ENCODE measurements around the gene RANBP10. TPM values are rescaled to one million over a fixed set of nuclear protein-coding genes. Genes with fewer than 3 reads are reported as not detected.
A peak's percentile ranks its signal among the peaks of the same experiment; 100 is the strongest.

The RANBP10 gene
- 3.5 and 4.2 TPM in 2 replicates for total RNA-seq (2012; rRNA removed)

- Histone ChIP-seq H3K4me3 (ENCODE audit: low read length) (peak within 1 kb of the TSS; percentile 84), H3K4me2 (ENCODE audit: low read length) (peak within 1 kb of the TSS; percentile 99), H3K36me3 (ENCODE audit: insufficient read depth, low read length) (peaks cover 4% of the 10 kb centered on the region), H3K27me3 (ENCODE audit: control insufficient read depth, insufficient read depth, low read length) (no peaks in the 10 kb centered on the region), H3K9me3 (replicated peaks; ENCODE audit: low read length) (no peaks in the 10 kb centered on the region), H3K9ac (ENCODE audit: low read depth, low read length) (peak within 1 kb of the TSS; percentile 90), H3K4me1 (ENCODE audit: control insufficient read depth, insufficient read depth, low read length) (peaks cover 15% of the 10 kb centered on the region)
These were observed at the start of gene RANBP10, which contains the start of gene TSNAXIP1 for GRCh38 chr16:67806428-67807147. RANBP10 (minus strand) TSS chr16:67806560; CDS start chr16:67806536, 24 bp downstream. TSNAXIP1 (plus strand) TSS chr16:67806889; CDS start chr16:67807150, 261 bp downstream.

- Histone ChIP-seq H3K4me1 (ENCODE audit: control insufficient read depth, insufficient read depth, low read length) (peaks cover 39% of the 10 kb centered on the region), H3K9me3 (replicated peaks; ENCODE audit: low read length) (no peaks in the 10 kb centered on the region), H3K27me3 (ENCODE audit: control insufficient read depth, insufficient read depth, low read length) (no peaks in the 10 kb centered on the region), H3K36me3 (ENCODE audit: insufficient read depth, low read length) (peaks cover 7% of the 10 kb centered on the region), H3K4me2 (ENCODE audit: low read length) (no peak overlapping the region), H3K9ac (ENCODE audit: low read depth, low read length) (no peak overlapping the region), H3K4me3 (ENCODE audit: low read length) (no peak overlapping the region)
These were observed 49.4 kb upstream of the RANBP10 start for GRCh38 chr16:67855789-67856188.

GRCh38 chr16:67853670-67854069 lies 47.3 kb upstream of the RANBP10 start:
- H3K9ac ChIP-seq (ENCODE audit: low read depth, low read length): no peak overlapping the region
- no peak overlapping the region for H3K4me3 ChIP-seq (ENCODE audit: low read length)
- no peaks in the 10 kb centered on the region for H3K27me3 ChIP-seq (ENCODE audit: control insufficient read depth, insufficient read depth, low read length)
- peaks cover 8% of the 10 kb centered on the region for H3K36me3 ChIP-seq (ENCODE audit: insufficient read depth, low read length)
- no peaks in the 10 kb centered on the region for H3K9me3 ChIP-seq (replicated peaks; ENCODE audit: low read length)
- H3K4me2 ChIP-seq (ENCODE audit: low read length): no peak overlapping the region
- H3K4me1 ChIP-seq (ENCODE audit: control insufficient read depth, insufficient read depth, low read length): peaks cover 30% of the 10 kb centered on the region

GRCh38 chr16:67848118-67848517 lies 41.8 kb upstream of the RANBP10 start:
- Histone ChIP-seq H3K4me1 (ENCODE audit: control insufficient read depth, insufficient read depth, low read length) (peaks cover 39% of the 10 kb centered on the region), H3K27me3 (ENCODE audit: control insufficient read depth, insufficient read depth, low read length) (no peaks in the 10 kb centered on the region), H3K9ac (ENCODE audit: low read depth, low read length) (peak overlapping the region; percentile 99), H3K4me2 (ENCODE audit: low read length) (peak overlapping the region; percentile 93), H3K4me3 (ENCODE audit: low read length) (peak overlapping the region; percentile 88), H3K9me3 (replicated peaks; ENCODE audit: low read length) (no peaks in the 10 kb centered on the region), H3K36me3 (ENCODE audit: insufficient read depth, low read length) (peaks cover 8% of the 10 kb centered on the region)

- Histone ChIP-seq H3K4me1 (ENCODE audit: control insufficient read depth, insufficient read depth, low read length) (peaks cover 44% of the 10 kb centered on the region), H3K36me3 (ENCODE audit: insufficient read depth, low read length) (peaks cover 8% of the 10 kb centered on the region), H3K27me3 (ENCODE audit: control insufficient read depth, insufficient read depth, low read length) (no peaks in the 10 kb centered on the region), H3K9ac (ENCODE audit: low read depth, low read length) (peak within 1 kb of the TSS; percentile 99), H3K4me2 (ENCODE audit: low read length) (peak within 1 kb of the TSS; percentile 93), H3K9me3 (replicated peaks; ENCODE audit: low read length) (no peaks in the 10 kb centered on the region), H3K4me3 (ENCODE audit: low read length) (peak within 1 kb of the TSS; percentile 88)
These were observed 40.9 kb upstream of the RANBP10 start, which contains the start of gene CENPT for GRCh38 chr16:67847064-67847861. CENPT (minus strand) TSS chr16:67847693; CDS start chr16:67833859, 13,834 bp downstream.

- no peaks in the 10 kb centered on the region for H3K9me3 ChIP-seq (replicated peaks; ENCODE audit: low read length)
- peaks cover 46% of the 10 kb centered on the region for H3K4me1 ChIP-seq (ENCODE audit: control insufficient read depth, insufficient read depth, low read length)
- peak within 1 kb of the TSS; percentile 99 for H3K9ac ChIP-seq (ENCODE audit: low read depth, low read length)
- H3K27me3 ChIP-seq (ENCODE audit: control insufficient read depth, insufficient read depth, low read length): no peaks in the 10 kb centered on the region
- H3K4me2 ChIP-seq (ENCODE audit: low read length): peak within 1 kb of the TSS; percentile 93
- peak within 1 kb of the TSS; percentile 88 for H3K4me3 ChIP-seq (ENCODE audit: low read length)
- peaks cover 8% of the 10 kb centered on the region for H3K36me3 ChIP-seq (ENCODE audit: insufficient read depth, low read length)
These were observed 40.1 kb upstream of the RANBP10 start, which contains the start of gene NUTF2 for GRCh38 chr16:67846320-67847063. NUTF2 (plus strand) TSS chr16:67846933; CDS start chr16:67865131, 18,198 bp downstream.

- H3K4me1 ChIP-seq (ENCODE audit: control insufficient read depth, insufficient read depth, low read length): peaks cover 49% of the 10 kb centered on the region
- H3K4me3 ChIP-seq (ENCODE audit: low read length): peak overlapping the region; percentile 88
- H3K9ac ChIP-seq (ENCODE audit: low read depth, low read length): peak overlapping the region; percentile 99
- H3K27me3 ChIP-seq (ENCODE audit: control insufficient read depth, insufficient read depth, low read length): no peaks in the 10 kb centered on the region
- H3K36me3 ChIP-seq (ENCODE audit: insufficient read depth, low read length): peaks cover 8% of the 10 kb centered on the region
- H3K4me2 ChIP-seq (ENCODE audit: low read length): peak overlapping the region; percentile 93
- H3K9me3 ChIP-seq (replicated peaks; ENCODE audit: low read length): no peaks in the 10 kb centered on the region
These were observed 39.6 kb upstream of the RANBP10 start for GRCh38 chr16:67846063-67846319.

- Histone ChIP-seq H3K27me3 (ENCODE audit: control insufficient read depth, insufficient read depth, low read length) (no peaks in the 10 kb centered on the region), H3K36me3 (ENCODE audit: insufficient read depth, low read length) (peaks cover 6% of the 10 kb centered on the region), H3K9ac (ENCODE audit: low read depth, low read length) (peak overlapping the region; percentile 99), H3K9me3 (replicated peaks; ENCODE audit: low read length) (no peaks in the 10 kb centered on the region), H3K4me2 (ENCODE audit: low read length) (peak overlapping the region; percentile 93), H3K4me3 (ENCODE audit: low read length) (peak overlapping the region; percentile 88), H3K4me1 (ENCODE audit: control insufficient read depth, insufficient read depth, low read length) (peaks cover 49% of the 10 kb centered on the region)
These were observed 39.1 kb upstream of the RANBP10 start for GRCh38 chr16:67845291-67846062.

- H3K4me1 ChIP-seq (ENCODE audit: control insufficient read depth, insufficient read depth, low read length): peaks cover 49% of the 10 kb centered on the region
- H3K4me2 ChIP-seq (ENCODE audit: low read length): peak overlapping the region; percentile 93
- no peaks in the 10 kb centered on the region for H3K9me3 ChIP-seq (replicated peaks; ENCODE audit: low read length)
- peak overlapping the region; percentile 91 for H3K4me3 ChIP-seq (ENCODE audit: low read length)
- peaks cover 4% of the 10 kb centered on the region for H3K36me3 ChIP-seq (ENCODE audit: insufficient read depth, low read length)
- H3K9ac ChIP-seq (ENCODE audit: low read depth, low read length): peak overlapping the region; percentile 91
- H3K27me3 ChIP-seq (ENCODE audit: control insufficient read depth, insufficient read depth, low read length): no peaks in the 10 kb centered on the region
These were observed 38.1 kb upstream of the RANBP10 start for GRCh38 chr16:67844497-67844896.

- Histone ChIP-seq H3K9ac (ENCODE audit: low read depth, low read length) (peak overlapping the region; percentile 91), H3K9me3 (replicated peaks; ENCODE audit: low read length) (no peaks in the 10 kb centered on the region), H3K4me1 (ENCODE audit: control insufficient read depth, insufficient read depth, low read length) (peaks cover 49% of the 10 kb centered on the region), H3K4me3 (ENCODE audit: low read length) (peak overlapping the region; percentile 91), H3K27me3 (ENCODE audit: control insufficient read depth, insufficient read depth, low read length) (no peaks in the 10 kb centered on the region), H3K36me3 (ENCODE audit: insufficient read depth, low read length) (no peaks in the 10 kb centered on the region), H3K4me2 (ENCODE audit: low read length) (peak overlapping the region; percentile 93)
These were observed 37.0 kb upstream of the RANBP10 start for GRCh38 chr16:67843343-67843765.
